Measurements from ENCODE around the gene PLEKHJ1. TPM values are rescaled to one million over a fixed set of nuclear protein-coding genes. Genes with fewer than 3 reads are reported as not detected.
A peak's percentile ranks its signal among the peaks of the same experiment; 100 is the strongest.

Gene PLEKHJ1
- total and polyA plus RNA-seq, 9 of the 15 experiments (the other 6 are each of a cell fraction or from before 2014, with no cell fraction given): 1.5 to 188 (median 63.9) TPM

DNA sequence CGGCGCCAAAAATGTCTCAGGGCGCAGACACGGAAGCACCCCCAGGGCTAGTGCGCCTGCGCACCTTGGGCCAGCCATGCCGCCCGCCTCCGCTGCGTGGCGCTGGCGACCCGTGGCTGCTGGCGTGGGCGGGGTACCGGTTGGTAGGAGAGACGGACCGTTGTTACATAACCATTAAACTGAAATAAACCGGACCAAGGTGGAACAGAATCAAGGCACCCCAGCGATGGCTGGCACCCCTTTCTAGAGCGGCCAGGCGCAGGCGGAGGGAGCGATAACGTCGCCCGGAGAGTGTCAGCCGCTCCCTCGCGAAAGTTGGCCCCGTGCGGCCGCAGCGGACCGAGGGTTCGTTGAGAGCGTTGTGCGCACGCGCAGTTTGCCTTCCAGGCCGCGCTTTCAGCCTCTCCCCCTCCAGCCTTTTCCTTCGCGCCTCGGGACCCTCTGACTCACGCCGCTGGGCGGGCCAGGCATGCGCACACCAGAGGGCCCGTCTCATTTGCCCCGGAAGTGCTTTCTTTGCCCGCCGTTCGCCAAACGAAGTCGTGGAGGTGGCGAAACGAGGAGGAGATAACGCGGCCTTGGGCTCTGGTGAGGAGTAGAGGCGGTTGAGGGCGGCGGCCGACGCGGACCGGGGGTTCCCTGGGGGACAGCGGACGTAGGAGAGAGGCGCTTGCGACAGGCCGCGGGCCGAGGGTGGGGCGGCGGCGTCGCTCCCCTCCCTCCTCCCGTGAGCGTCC is at the start of gene PLEKHJ1, which contains the start of gene SF3A2 (continued):
- TF ChIP-seq CREM (IDR thresholded peaks at IDR 0.05; ENCODE audit: low read depth): peak; percentile 61
- TF ChIP-seq ASH1L (IDR thresholded peaks at IDR 0.05; ENCODE audit: borderline replicate concordance, low read depth, partially characterized antibody): no peak
- TF ChIP-seq ZNF133 (CRISPR knock-in tag; IDR thresholded peaks at IDR 0.05): no peak
- TF ChIP-seq NR2F6 (CRISPR knock-in tag; IDR thresholded peaks at IDR 0.05): no peak
- TF ChIP-seq LARP7 (IDR thresholded peaks at IDR 0.05): no peak
- peak; percentile 79 for TF ChIP-seq HCFC1 (IDR thresholded peaks at IDR 0.05; ENCODE audit: low read depth, low read length)
- no peak for TF ChIP-seq NEUROD1 (IDR thresholded peaks at IDR 0.05; ENCODE audit: borderline replicate concordance, low read depth, low read length, partially characterized antibody)
- TF ChIP-seq GTF2E2 (tag; IDR thresholded peaks at IDR 0.05): peak; percentile 92; the same call in 1 of the 2 replicates
- TF ChIP-seq JUN (IDR thresholded peaks at IDR 0.05; ENCODE audit: borderline replicate concordance, low read depth, low read length): peak; percentile 77; the same call in 1 of the 2 replicates
- peak; percentile 78 for TF ChIP-seq JUN (CRISPR knock-in tag; IDR thresholded peaks at IDR 0.05; ENCODE audit: borderline replicate concordance)
- no peak for TF ChIP-seq ZNF695 (CRISPR knock-in tag; IDR thresholded peaks at IDR 0.05)
- TF ChIP-seq, protein P1, sequence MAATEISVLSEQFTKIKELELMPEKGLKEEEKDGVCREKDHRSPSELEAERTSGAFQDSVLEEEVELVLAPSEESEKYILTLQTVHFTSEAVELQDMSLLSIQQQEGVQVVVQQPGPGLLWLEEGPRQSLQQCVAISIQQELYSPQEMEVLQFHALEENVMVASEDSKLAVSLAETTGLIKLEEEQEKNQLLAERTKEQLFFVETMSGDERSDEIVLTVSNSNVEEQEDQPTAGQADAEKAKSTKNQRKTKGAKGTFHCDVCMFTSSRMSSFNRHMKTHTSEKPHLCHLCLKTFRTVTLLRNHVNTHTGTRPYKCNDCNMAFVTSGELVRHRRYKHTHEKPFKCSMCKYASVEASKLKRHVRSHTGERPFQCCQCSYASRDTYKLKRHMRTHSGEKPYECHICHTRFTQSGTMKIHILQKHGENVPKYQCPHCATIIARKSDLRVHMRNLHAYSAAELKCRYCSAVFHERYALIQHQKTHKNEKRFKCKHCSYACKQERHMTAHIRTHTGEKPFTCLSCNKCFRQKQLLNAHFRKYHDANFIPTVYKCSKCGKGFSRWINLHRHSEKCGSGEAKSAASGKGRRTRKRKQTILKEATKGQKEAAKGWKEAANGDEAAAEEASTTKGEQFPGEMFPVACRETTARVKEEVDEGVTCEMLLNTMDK (IDR thresholded peaks at IDR 0.05; ENCODE audit: borderline replicate concordance, insufficient read depth, low read depth, low read length, poor library complexity, severe bottlenecking): peak; percentile 74
- no peak for TF ChIP-seq XRCC3 (IDR thresholded peaks at IDR 0.05)
- TF ChIP-seq, protein P2, sequence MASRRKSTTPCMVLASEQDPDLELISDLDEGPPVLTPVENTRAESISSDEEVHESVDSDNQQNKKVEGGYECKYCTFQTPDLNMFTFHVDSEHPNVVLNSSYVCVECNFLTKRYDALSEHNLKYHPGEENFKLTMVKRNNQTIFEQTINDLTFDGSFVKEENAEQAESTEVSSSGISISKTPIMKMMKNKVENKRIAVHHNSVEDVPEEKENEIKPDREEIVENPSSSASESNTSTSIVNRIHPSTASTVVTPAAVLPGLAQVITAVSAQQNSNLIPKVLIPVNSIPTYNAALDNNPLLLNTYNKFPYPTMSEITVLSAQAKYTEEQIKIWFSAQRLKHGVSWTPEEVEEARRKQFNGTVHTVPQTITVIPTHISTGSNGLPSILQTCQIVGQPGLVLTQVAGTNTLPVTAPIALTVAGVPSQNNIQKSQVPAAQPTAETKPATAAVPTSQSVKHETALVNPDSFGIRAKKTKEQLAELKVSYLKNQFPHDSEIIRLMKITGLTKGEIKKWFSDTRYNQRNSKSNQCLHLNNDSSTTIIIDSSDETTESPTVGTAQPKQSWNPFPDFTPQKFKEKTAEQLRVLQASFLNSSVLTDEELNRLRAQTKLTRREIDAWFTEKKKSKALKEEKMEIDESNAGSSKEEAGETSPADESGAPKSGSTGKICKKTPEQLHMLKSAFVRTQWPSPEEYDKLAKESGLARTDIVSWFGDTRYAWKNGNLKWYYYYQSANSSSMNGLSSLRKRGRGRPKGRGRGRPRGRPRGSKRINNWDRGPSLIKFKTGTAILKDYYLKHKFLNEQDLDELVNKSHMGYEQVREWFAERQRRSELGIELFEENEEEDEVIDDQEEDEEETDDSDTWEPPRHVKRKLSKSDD (conservative IDR thresholded peaks at IDR 0.05; ENCODE audit: low read length): peak; percentile 60
- peak; percentile 14; the same call in 1 of the 2 replicates for TF ChIP-seq CREB1 (IDR thresholded peaks at IDR 0.05)
- no peak; the same call in none of the 2 replicates for TF ChIP-seq CREB1 (CRISPR knock-in tag; IDR thresholded peaks at IDR 0.05)
- TF ChIP-seq STAT5A (IDR thresholded peaks at IDR 0.05; ENCODE audit: borderline replicate concordance, low read length): 0 out of 2 replicates have a peak, but pooled peaks have one; percentile 30
- TF ChIP-seq, protein P3, sequence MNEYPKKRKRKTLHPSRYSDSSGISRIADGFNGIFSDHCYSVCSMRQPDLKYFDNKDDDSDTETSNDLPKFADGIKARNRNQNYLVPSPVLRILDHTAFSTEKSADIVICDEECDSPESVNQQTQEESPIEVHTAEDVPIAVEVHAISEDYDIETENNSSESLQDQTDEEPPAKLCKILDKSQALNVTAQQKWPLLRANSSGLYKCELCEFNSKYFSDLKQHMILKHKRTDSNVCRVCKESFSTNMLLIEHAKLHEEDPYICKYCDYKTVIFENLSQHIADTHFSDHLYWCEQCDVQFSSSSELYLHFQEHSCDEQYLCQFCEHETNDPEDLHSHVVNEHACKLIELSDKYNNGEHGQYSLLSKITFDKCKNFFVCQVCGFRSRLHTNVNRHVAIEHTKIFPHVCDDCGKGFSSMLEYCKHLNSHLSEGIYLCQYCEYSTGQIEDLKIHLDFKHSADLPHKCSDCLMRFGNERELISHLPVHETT (CRISPR knock-in tag; conservative IDR thresholded peaks at IDR 0.05 in 1 of 2, IDR thresholded peaks at IDR 0.05 in 1 of 2): peak in 1 of 2 experiments; percentile 96; a peak in 2 of 4 replicates
- TF ChIP-seq, protein P4, sequence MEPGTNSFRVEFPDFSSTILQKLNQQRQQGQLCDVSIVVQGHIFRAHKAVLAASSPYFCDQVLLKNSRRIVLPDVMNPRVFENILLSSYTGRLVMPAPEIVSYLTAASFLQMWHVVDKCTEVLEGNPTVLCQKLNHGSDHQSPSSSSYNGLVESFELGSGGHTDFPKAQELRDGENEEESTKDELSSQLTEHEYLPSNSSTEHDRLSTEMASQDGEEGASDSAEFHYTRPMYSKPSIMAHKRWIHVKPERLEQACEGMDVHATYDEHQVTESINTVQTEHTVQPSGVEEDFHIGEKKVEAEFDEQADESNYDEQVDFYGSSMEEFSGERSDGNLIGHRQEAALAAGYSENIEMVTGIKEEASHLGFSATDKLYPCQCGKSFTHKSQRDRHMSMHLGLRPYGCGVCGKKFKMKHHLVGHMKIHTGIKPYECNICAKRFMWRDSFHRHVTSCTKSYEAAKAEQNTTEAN (CRISPR knock-in tag; IDR thresholded peaks at IDR 0.05): no peak
- no peak for TF ChIP-seq SLC30A9 (CRISPR knock-in tag; IDR thresholded peaks at IDR 0.05)
- no peak for TF ChIP-seq SRSF9 (IDR thresholded peaks at IDR 0.05; ENCODE audit: borderline replicate concordance, low read depth, low read length)

All from K562 (cell line).